Esophagus squamous epithelium (tissue), 5 donors: ENCODE results near the gene UBE2E1. TPM values are rescaled to one million over a fixed set of nuclear protein-coding genes. Genes with fewer than 3 reads are reported as not detected.

Source experiments
- DNase-seq: peaks from one replicate; lab custom pipeline; 2025; lab: John Stamatoyannopoulos, UW
- H3K27ac ChIP-seq, 4 donors: fragments of 200-600 bp; sonication (generic); one replicate each; pipeline ENCODE4 v1.5.1; 2016 to 2019; ENCODE audit warnings: mild to moderate bottlenecking in 1 of 4
- H3K27me3 ChIP-seq, 4 donors: fragments of 200-600 bp; sonication (generic); 1 replicate in 3 of 4; 2 replicates in 1 of 4; pipeline versions ENCODE4 v1.5.1 to v1.6.0; 2017 to 2021; ENCODE audit warnings: antibody characterized with exemption in 1 of 4
- H3K36me3 ChIP-seq, 3 donors: fragments of 200-600 bp; sonication (generic); one replicate each; pipeline ENCODE4 v1.5.1; 2016 to 2019
- H3K4me1 ChIP-seq, 3 donors: fragments of 200-600 bp; sonication (generic); one replicate each; pipeline ENCODE4 v1.5.1; 2017 to 2019
- H3K4me3 ChIP-seq, 4 donors: fragments of 200-600 bp; sonication (generic); 1 replicate in 3 of 4; 2 replicates in 1 of 4; pipeline ENCODE4 v1.5.1; 2016 to 2019; ENCODE audit warnings: mild to moderate bottlenecking in 2 of 4, moderate library complexity in 1 of 4
- H3K9me3 ChIP-seq, 3 donors: fragments of 200-600 bp; sonication (generic); one replicate each; pipeline ENCODE4 v1.5.1; 2016 to 2019
- POLR2A ChIP-seq, 4 donors: fragments of 450-650 bp; IDR thresholded peaks; one replicate each; pipeline ENCODE4 v1.6.1; 2017; ENCODE audit warnings: antibody characterized with exemption in 4 of 4, mild to moderate bottlenecking in 4 of 4, moderate library complexity in 3 of 4
- WGBS, 2 donors: methylation state at CpG; one replicate each; pipeline ENCODE4 v1.1.5; 2018; 5-methylcytosine and 5-hydroxymethylcytosine counted together
- intact Hi-C: fragments of 100-400 bp; cut with DNase I; formaldehyde crosslinking; loops from one replicate; pipeline ENCODE4 v1.15.0; 2022
- total RNA-seq, 4 donors: library from RNA; depleted of rRNA; stranded (reverse); fragments of >200 nt; gene quantifications; one replicate each; pipeline ENCODE4 v1.1.0, GENCODE V29; 2016
- TF ChIP-seq, protein P1 (sequence below), 6 experiments: fragments of 450-650 bp in 4 of 6; fragments of 200-600 bp in 2 of 6; sonication (generic) in 2 of 6; IDR thresholded peaks; one replicate each; pipeline ENCODE4 v1.5.1; 2016 to 2019; ENCODE audit warnings: antibody characterized with exemption in 6 of 6, mild to moderate bottlenecking in 4 of 6, moderate library complexity in 4 of 6
- donor health status: DM: yes; HTN: yes; CAD: no.

The UBE2E1 gene
- total RNA-seq, 4 donors from 2014 or later, result 83.9 to 115 (median 104) TPM

DNA sequence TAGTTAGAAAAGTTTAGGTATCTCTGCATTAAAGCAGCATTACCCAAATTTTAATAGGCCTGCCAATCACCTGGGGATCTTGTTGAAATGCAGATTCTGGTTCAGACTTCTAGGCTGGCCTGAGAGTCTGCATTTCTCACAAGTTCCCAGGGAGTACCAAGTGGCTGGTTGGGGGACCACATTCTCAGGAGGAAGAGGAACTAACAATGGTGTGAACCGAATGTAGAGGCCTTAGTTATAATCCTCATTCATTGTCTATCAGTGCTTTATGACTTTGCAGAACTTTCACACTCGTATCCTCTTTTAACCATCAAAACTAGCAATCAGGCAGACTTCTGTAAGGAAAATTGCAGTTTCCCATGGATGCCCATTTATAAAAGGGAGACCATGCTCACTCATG is 38.2 kb upstream of the UBE2E1 start:
- Histone ChIP-seq H3K4me3 (no peak overlapping the region), H3K4me1 (peaks cover 0 to 11% (median 0%) of the 10 kb centered on the region in 3 donors), H3K27me3 (no peaks in the 10 kb centered on the region), H3K27ac (no peak overlapping the region), H3K9me3 (no peaks in the 10 kb centered on the region), H3K36me3 (no peaks in the 10 kb centered on the region)
- no peak for TF ChIP-seq POLR2A (IDR thresholded peaks at IDR 0.05)
- TF ChIP-seq, protein P1, sequence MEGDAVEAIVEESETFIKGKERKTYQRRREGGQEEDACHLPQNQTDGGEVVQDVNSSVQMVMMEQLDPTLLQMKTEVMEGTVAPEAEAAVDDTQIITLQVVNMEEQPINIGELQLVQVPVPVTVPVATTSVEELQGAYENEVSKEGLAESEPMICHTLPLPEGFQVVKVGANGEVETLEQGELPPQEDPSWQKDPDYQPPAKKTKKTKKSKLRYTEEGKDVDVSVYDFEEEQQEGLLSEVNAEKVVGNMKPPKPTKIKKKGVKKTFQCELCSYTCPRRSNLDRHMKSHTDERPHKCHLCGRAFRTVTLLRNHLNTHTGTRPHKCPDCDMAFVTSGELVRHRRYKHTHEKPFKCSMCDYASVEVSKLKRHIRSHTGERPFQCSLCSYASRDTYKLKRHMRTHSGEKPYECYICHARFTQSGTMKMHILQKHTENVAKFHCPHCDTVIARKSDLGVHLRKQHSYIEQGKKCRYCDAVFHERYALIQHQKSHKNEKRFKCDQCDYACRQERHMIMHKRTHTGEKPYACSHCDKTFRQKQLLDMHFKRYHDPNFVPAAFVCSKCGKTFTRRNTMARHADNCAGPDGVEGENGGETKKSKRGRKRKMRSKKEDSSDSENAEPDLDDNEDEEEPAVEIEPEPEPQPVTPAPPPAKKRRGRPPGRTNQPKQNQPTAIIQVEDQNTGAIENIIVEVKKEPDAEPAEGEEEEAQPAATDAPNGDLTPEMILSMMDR (IDR thresholded peaks at IDR 0.05), result no peak
- no peak for DNase-seq
- intact Hi-C loops, result no loop called here
- 85 to 90% methylated on average over 2 of the region's 2 CpGs for WGBS, 2 donors

DNA sequence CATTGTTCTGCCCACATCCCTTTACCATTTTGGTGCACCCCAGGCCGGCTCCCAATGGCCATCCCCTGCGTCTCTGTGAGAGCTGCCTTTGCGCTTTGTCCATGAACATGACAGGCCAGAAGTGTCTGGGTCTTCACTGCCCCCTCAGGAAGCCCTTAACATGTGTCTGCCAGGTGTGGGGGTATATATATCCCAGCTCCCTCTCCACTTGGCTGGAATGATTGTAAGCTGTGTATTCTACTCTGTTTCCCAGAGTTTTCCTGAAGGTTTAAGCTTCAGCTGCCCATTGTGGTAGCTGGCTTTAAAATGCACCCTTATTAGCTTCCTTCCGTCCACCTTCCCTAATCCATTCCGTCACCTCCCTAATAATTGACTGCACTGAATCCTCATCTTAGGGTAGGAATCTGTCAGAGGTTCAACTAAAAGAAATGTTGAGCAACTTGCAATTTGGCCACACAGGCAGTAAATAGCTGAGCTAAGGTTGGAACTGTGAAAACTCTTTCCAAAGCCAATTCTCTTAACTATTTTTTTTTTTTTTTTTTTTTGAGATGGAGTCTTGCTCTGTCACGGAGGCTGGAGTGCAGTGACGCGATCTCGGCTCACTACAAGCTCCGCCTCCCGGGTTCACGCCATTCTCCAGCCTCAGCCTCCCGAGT is 30.4 kb upstream of the UBE2E1 start:
- intact Hi-C loops, result no loop called here
- no peaks in the 10 kb centered on the region for H3K9me3 ChIP-seq
- 93 to 94% methylated on average over 13 of the region's 13 CpGs for WGBS, 2 donors
- H3K36me3 ChIP-seq, result no peaks in the 10 kb centered on the region
- no peak overlapping the region for H3K27ac ChIP-seq
- TF ChIP-seq, protein P1 (IDR thresholded peaks at IDR 0.05), result no peak
- TF ChIP-seq POLR2A (IDR thresholded peaks at IDR 0.05), result no peak
- no peaks in the 10 kb centered on the region for H3K27me3 ChIP-seq
- H3K4me3 ChIP-seq, result no peak overlapping the region
- no peak for DNase-seq
- peaks cover 0 to 9% (median 7%) of the 10 kb centered on the region in 3 donors for H3K4me1 ChIP-seq

DNA sequence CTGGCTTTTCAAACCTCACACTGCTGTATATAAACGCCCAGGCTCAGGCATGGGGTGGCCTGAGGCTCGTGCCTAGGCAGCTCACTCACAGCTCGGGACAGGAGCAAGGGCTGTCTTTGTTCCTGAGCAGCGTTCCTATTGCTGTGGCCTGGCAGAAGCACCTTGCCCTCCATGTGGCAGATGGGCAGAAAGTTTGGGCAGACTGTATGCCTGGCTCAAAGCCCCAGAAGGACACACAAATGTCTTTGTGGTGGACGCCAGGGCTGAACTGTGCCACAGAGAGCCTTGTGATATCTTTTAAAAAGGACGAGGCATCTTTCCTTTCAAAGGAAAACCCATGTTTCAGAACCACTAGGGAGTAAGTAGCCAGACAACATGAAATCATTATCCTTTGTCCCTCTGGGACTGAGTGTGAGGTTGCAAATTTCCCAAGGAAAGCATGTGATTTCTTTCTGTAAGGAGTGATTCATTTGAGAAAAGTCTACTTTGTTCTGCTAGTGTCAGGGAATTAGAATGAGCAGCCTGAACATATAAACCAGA is 29.3 kb upstream of the UBE2E1 start:
- no peak overlapping the region for H3K4me3 ChIP-seq
- WGBS, 2 donors, result 52 to 63% methylated on average over 2 to 4 of the region's 6 CpGs
- no peak for TF ChIP-seq POLR2A (IDR thresholded peaks at IDR 0.05)
- intact Hi-C loops, result no loop called here
- no peaks in the 10 kb centered on the region for H3K36me3 ChIP-seq
- H3K27me3 ChIP-seq, result peaks cover 0 to 5% (median 0%) of the 10 kb centered on the region in 4 donors
- peaks cover 0 to 9% (median 7%) of the 10 kb centered on the region in 3 donors for H3K4me1 ChIP-seq
- DNase-seq, result no peak
- H3K27ac ChIP-seq, result peak overlapping the region in 2 of 4 donors; percentile 53 to 70
- H3K9me3 ChIP-seq, result no peaks in the 10 kb centered on the region

DNA sequence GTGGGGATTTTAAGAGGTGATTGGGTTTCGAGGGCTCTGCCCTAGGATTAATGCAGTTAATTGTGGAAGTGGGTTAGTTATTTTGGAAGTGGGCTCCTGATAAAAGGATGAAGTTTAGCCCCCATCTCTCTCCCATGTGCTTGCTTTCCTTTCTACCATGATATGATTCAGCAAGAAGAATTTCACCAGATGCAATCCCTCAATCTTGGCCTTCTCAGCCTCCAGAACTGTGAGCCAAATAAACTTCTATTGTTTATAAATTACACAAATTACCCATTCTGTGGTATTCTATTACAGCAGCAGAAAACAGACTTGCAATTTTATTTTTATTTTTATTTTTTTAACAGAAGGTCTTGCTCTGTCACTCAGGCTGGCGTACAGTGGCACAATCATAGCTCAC is 27.3 kb upstream of the UBE2E1 start:
- Histone ChIP-seq H3K9me3 (no peaks in the 10 kb centered on the region), H3K4me3 (no peak overlapping the region), H3K27ac (no peak overlapping the region), H3K27me3 (peaks cover 0 to 6% (median 0%) of the 10 kb centered on the region in 4 donors), H3K36me3 (no peaks in the 10 kb centered on the region), H3K4me1 (peaks cover 0 to 9% (median 7%) of the 10 kb centered on the region in 3 donors)
- WGBS, 2 donors, result 81 to 87% methylated on average over 2 of the region's 2 CpGs
- intact Hi-C loops, result no loop called here
- no peak for DNase-seq
- TF ChIP-seq, protein P1 (IDR thresholded peaks at IDR 0.05), result no peak
- TF ChIP-seq POLR2A (IDR thresholded peaks at IDR 0.05), result no peak

DNA sequence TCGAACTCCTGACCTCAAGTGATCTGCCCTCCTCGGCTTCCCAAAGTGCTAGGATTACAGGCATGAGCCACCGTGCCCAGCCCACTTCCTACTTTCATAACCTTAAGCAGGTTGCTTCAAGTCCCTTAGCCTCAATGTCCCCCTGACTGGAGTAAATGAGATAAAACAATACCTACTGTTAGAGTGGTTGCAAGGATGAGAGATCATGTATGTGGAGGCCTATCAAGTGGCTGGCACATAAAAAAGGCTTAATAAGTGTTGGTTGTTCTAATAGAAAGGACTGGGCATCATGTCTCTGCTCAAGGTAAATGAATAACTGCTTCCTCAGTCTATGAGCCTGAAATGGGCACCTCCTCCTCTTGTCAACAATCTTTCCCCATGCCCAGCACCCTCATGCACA is 25.9 kb upstream of the UBE2E1 start:
- H3K4me3 ChIP-seq, result no peak overlapping the region
- no peaks in the 10 kb centered on the region for H3K36me3 ChIP-seq
- no peaks in the 10 kb centered on the region for H3K9me3 ChIP-seq
- H3K27me3 ChIP-seq, result peaks cover 0 to 9% (median 0%) of the 10 kb centered on the region in 4 donors
- intact Hi-C loops, result no loop called here
- TF ChIP-seq, protein P1 (IDR thresholded peaks at IDR 0.05), result no peak
- no peak for TF ChIP-seq POLR2A (IDR thresholded peaks at IDR 0.05)
- 75 to 89% methylated on average over 1 to 3 of the region's 3 CpGs for WGBS, 2 donors
- H3K4me1 ChIP-seq, result peaks cover 0 to 9% (median 7%) of the 10 kb centered on the region in 3 donors
- DNase-seq, result no peak
- H3K27ac ChIP-seq, result no peak overlapping the region
